Heart left ventricle (tissue), 16 donors: ENCODE measurements around the gene CREBBP. TPM values are rescaled to one million over a fixed set of nuclear protein-coding genes. Genes with fewer than 3 reads are reported as not detected.

Source experiments
- ATAC-seq, 4 donors: fragments of 200-7000 bp; cut with Tn5 transposase; one replicate each; pipeline ENCODE4 v1.9.1; 2020 to 2022; ENCODE audit warnings: moderate library complexity in 4 of 4, mild to moderate bottlenecking in 3 of 4, moderate number of reproducible peaks in 1 of 4
- DNase-seq, 5 donors: peaks; one replicate each; pipeline ENCODE4 v3.0.0-alpha.2; 2020
- H3K27ac ChIP-seq, 12 donors: fragments of 200-600 bp; sonication (generic) in 4 of 12; one replicate each; pipeline versions ENCODE4 v1.5.0 to v1.8.0; 2016 to 2022; ENCODE audit warnings: mild to moderate bottlenecking in 2 of 12
- H3K27me3 ChIP-seq, 9 donors: fragments of 200-600 bp; sonication (generic) in 2 of 9; one replicate each; pipeline versions ENCODE4 v1.5.1 to v1.8.0; 2016 to 2022; ENCODE audit warnings: mild to moderate bottlenecking in 3 of 9
- H3K36me3 ChIP-seq, 9 donors: fragments of 200-600 bp; sonication (generic) in 2 of 9; one replicate each; pipeline versions ENCODE4 v1.5.0 to v1.8.0; 2018 to 2022; ENCODE audit warnings: mild to moderate bottlenecking in 2 of 9
- H3K4me1 ChIP-seq, 12 donors: fragments of 200-600 bp; sonication (generic) in 4 of 12; one replicate each; pipeline versions ENCODE4 v1.5.0 to v1.8.0; 2016 to 2022; ENCODE audit warnings: mild to moderate bottlenecking in 3 of 12
- H3K4me3 ChIP-seq, 12 donors: fragments of 200-600 bp; sonication (generic) in 4 of 12; one replicate each; pipeline versions ENCODE4 v1.5.0 to v1.8.0; 2017 to 2022; ENCODE audit warnings: mild to moderate bottlenecking in 9 of 12, moderate library complexity in 4 of 12
- H3K9me3 ChIP-seq, 12 donors: fragments of 200-600 bp; sonication (generic) in 4 of 12; one replicate each; pipeline versions ENCODE4 v1.5.0 to v1.8.0; 2016 to 2022; ENCODE audit warnings: mild to moderate bottlenecking in 1 of 12
- POLR2A ChIP-seq, 2 donors: fragments of 450-650 bp; IDR thresholded peaks; one replicate each; pipeline ENCODE4 v1.6.1; 2017; ENCODE audit warnings: antibody characterized with exemption in 2 of 2, mild to moderate bottlenecking in 2 of 2, moderate library complexity in 2 of 2
- WGBS, 4 donors: extraction: QIAGEN DNeasy Blood & Tissue Kit in 2 of 4; methylation state at CpG; one replicate each; pipeline versions ENCODE4 v1.1.5 to v1.1.7; 2013 to 2018; 5-methylcytosine and 5-hydroxymethylcytosine counted together
- intact Hi-C, 10 donors: fragments of 100-400 bp; cut with DNase I; formaldehyde crosslinking; loops; one replicate each; pipeline versions ENCODE4 v1.11.1 to v1.14.2; 2022
- polyA plus RNA-seq, 2 donors: library from polyadenylated mRNA; stranded (reverse); fragments of 200-250 nt; gene quantifications; one replicate each; pipeline ENCODE4 v1.2.3, GENCODE V29; 2013
- total RNA-seq, 9 donors: library from RNA; depleted of rRNA in 2 of 9; stranded (reverse); fragments of >200 nt in 2 of 9; fragmentation: NEBNext Ultra II Directional in 3 of 9; extraction: Animal tissue kit (Norgen Biotek cat#: 25700) in 3 of 9; gene quantifications; one replicate each; pipeline versions ENCODE4 v1.1.0 to v1.2.4, GENCODE V29; 2016 to 2023
- TF ChIP-seq, protein P1 (sequence below), 12 donors: fragments of 200-600 bp; sonication (generic) in 4 of 12; IDR thresholded peaks; one replicate each; pipeline versions ENCODE4 v1.5.0 to v1.8.0; 2018 to 2022; ENCODE audit warnings: antibody characterized with exemption in 12 of 12, mild to moderate bottlenecking in 5 of 12
- donor health status: ischemic (EF 13 %, LVEDD 7.1; RV severe dilation, severe dysfunction).
- donor health status: healthy with polysubstance abuse.
- donor health status: DM: no; HTN: yes; CAD: no.
- donor health status: DM: no; HTN: no; CAD: no.
- donor health status: ischemic (EF 25% LVEDD 6.9; RV normal size, moderate dysfunction).
- donor health status: ischemic (EF 25% LVEDD 5.7; RV mildly dilated, moderate dysfunction).
- donor health status: healthy.
- donor health status: DM: yes; HTN: yes; CAD: no.
- donor health status: ischemic (EF 35%, LVEDD 5.7; RV mildly dilated, moderate dysfunction).
- donor health status: nonischemic (EF 11% LVEDD 7.7; RV severe dilation, severe dysfunction).
- donor health status: DM: yes; HTN: yes; CAD: no.
- donor health status: PGD.
- donor health status: ischemic (EF 29% LVEDD 5.4; RV normal size, mild dysfunction).
- donor health status: nonischemic (EF 23%, LVEDD 6.1; RV moderate dilation, normal function).

CREBBP gene
- total and polyA plus RNA-seq, 11 donors: 17.1 to 77.6 (median 39.6) TPM

DNA sequence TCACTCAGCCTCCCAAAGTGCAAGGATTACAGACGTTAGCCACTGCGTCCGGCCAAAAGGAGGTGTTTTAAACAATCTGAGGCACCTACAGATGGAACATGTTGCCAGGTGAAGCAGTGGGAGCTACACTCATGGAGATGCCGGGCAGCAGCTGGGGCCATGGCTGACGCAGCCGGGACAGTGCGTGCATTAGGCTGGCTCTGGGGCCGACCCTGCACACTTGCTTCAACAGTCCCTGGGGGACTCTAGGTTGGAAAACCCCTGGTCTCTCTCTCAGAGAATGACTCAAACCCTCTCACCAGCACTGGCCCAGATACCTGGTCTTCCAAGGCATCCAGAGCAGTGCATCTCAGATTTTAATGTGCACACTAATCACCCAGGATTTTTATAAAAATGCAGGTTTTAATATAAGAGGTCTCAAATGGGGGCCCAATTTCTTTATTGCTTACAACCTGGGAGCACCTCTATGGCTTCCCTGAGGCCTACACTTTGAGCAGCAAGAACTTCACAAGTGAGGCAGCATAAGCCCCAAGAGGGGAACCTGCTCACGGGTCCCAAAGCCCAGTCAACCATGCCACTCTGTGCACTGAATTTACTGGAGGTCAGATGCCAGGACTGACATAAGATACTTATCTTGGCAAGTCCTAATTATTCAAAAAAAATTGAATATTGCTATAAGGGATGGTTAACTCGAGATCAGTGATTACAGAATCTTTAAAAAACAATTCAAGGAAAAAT, 92.4 kb downstream of the CREBBP start:
- ATAC-seq (no peak), DNase-seq (no peak)
- Histone ChIP-seq H3K36me3 (peaks cover 0 to 90% (median 79%) of the 10 kb centered on the region in 9 donors), H3K4me3 (no peak overlapping the region), H3K4me1 (peaks cover 0 to 23% (median 8%) of the 10 kb centered on the region in 12 donors), H3K27ac (no peak overlapping the region), H3K27me3 (no peaks in the 10 kb centered on the region), H3K9me3 (no peaks in the 10 kb centered on the region)
- intact Hi-C loops: loop anchor here in 1 of 10 donors (10.0 kb wide), 1 partner anchor 87 kb away; no protein-coding TSS in a partner anchor
- no peak for TF ChIP-seq POLR2A (IDR thresholded peaks at IDR 0.05)
- TF ChIP-seq, protein P1, sequence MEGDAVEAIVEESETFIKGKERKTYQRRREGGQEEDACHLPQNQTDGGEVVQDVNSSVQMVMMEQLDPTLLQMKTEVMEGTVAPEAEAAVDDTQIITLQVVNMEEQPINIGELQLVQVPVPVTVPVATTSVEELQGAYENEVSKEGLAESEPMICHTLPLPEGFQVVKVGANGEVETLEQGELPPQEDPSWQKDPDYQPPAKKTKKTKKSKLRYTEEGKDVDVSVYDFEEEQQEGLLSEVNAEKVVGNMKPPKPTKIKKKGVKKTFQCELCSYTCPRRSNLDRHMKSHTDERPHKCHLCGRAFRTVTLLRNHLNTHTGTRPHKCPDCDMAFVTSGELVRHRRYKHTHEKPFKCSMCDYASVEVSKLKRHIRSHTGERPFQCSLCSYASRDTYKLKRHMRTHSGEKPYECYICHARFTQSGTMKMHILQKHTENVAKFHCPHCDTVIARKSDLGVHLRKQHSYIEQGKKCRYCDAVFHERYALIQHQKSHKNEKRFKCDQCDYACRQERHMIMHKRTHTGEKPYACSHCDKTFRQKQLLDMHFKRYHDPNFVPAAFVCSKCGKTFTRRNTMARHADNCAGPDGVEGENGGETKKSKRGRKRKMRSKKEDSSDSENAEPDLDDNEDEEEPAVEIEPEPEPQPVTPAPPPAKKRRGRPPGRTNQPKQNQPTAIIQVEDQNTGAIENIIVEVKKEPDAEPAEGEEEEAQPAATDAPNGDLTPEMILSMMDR (IDR thresholded peaks at IDR 0.05): no peak
- 81 to 88% (median 86%) methylated on average over 5 to 10 of the region's 10 CpGs for WGBS, 4 donors

DNA sequence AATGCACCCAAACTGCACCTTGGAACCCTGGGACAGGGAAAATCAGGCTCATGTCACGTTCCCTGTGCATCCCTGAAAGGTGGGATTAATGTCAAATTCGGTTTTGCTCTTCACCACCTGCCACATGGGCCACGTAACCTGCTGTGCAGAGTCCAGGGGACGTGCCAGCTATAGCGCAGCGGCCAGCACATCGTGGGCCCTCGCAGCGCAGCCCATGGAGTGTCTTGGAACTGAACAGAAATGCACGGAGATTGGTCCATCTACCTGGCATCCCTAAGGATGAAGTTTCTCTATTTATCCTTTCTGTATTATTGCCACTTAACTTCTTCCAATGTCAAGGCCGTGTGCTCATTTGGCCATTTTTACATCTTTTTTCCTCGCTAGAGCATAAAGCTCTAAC, 95.1 kb downstream of the CREBBP start:
- Histone ChIP-seq H3K36me3 (peaks cover 0 to 89% (median 75%) of the 10 kb centered on the region in 9 donors), H3K27ac (no peak overlapping the region), H3K9me3 (no peaks in the 10 kb centered on the region), H3K4me3 (no peak overlapping the region), H3K27me3 (no peaks in the 10 kb centered on the region), H3K4me1 (peaks cover 0 to 12% (median 0%) of the 10 kb centered on the region in 12 donors)
- TF ChIP-seq, protein P1 (IDR thresholded peaks at IDR 0.05): no peak
- no peak for TF ChIP-seq POLR2A (IDR thresholded peaks at IDR 0.05)
- WGBS, 4 donors: 94 to 95% (median 94%) methylated on average over 12 of the region's 12 CpGs
- ATAC-seq: no peak
- intact Hi-C loops: loop anchor here in 1 of 10 donors (10.0 kb wide), 1 partner anchor 89 kb away; no protein-coding TSS in a partner anchor
- DNase-seq: no peak

DNA sequence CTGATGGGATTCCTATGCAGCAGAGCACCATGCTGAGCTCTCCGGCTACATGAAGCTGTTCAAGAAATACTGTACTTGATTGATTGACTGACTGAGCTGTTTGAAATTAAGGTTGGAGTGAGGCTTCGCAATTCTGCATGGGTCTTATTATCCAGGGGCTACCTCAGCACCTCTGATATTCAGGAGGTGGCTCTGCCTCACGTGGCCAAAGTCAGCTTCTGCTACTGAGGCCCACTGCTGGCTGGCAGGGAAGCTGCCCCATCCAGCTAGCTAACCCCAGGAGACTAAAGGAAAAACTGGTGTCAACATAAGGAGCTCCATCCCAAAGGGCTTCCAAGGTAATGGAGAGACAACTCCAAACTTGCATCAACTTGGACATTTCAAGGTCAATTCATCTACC, 97.0 kb downstream of the CREBBP start:
- no peaks in the 10 kb centered on the region for H3K9me3 ChIP-seq
- TF ChIP-seq, protein P1 (IDR thresholded peaks at IDR 0.05): no peak
- TF ChIP-seq POLR2A (IDR thresholded peaks at IDR 0.05): no peak
- H3K27me3 ChIP-seq: no peaks in the 10 kb centered on the region
- peaks cover 0 to 9% (median 0%) of the 10 kb centered on the region in 12 donors for H3K4me1 ChIP-seq
- no peak overlapping the region for H3K27ac ChIP-seq
- H3K4me3 ChIP-seq: no peak overlapping the region
- 73 to 85% (median 82%) methylated on average over 3 of the region's 3 CpGs for WGBS, 4 donors
- DNase-seq: no peak
- intact Hi-C loops: loop anchor here in 2 of 10 donors (5.0 to 10.0 kb wide), 2 partner anchors 91 to 94 kb away; no protein-coding TSS in a partner anchor
- no peak for ATAC-seq
- peaks cover 0 to 92% (median 76%) of the 10 kb centered on the region in 9 donors for H3K36me3 ChIP-seq

DNA sequence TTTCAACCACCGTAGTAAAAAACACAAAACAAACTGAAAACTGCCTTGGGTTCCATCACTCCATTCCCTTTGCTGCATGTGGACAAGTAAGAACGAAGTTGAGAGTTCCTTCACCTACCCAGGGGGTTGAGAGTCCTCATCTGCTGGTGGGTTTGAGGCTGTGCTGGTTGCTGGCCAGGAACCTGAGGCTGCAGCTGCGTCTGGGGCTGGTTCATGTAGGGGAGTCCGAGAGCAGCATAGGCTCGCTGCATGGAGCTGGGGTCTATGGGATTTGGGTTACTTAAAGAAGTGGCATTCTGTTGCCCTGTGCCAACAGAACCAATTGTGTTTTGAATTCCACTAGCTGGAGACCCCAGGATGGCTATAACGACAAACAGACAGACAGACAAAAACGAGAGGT, 97.9 kb downstream of the CREBBP start:
- TF ChIP-seq, protein P1 (IDR thresholded peaks at IDR 0.05): no peak
- DNase-seq: no peak
- H3K4me1 ChIP-seq: peaks cover 0 to 9% (median 0%) of the 10 kb centered on the region in 12 donors
- peaks cover 0 to 93% (median 77%) of the 10 kb centered on the region in 9 donors for H3K36me3 ChIP-seq
- no peaks in the 10 kb centered on the region for H3K9me3 ChIP-seq
- no peak overlapping the region for H3K27ac ChIP-seq
- ATAC-seq: no peak
- H3K4me3 ChIP-seq: no peak overlapping the region
- intact Hi-C loops: loop anchor here in 2 of 10 donors (5.0 to 10.0 kb wide), 2 partner anchors 92 to 95 kb away; no protein-coding TSS in a partner anchor
- H3K27me3 ChIP-seq: no peaks in the 10 kb centered on the region
- 86 to 92% (median 88%) methylated on average over 7 of the region's 7 CpGs for WGBS, 4 donors
